ENCODE data around the gene TANC1. TPM values are rescaled to one million over a fixed set of nuclear protein-coding genes. Genes with fewer than 3 reads are reported as not detected.

TANC1 gene
- polyA plus RNA-seq, result 93.5 and 118 TPM in 2 replicates

DNA sequence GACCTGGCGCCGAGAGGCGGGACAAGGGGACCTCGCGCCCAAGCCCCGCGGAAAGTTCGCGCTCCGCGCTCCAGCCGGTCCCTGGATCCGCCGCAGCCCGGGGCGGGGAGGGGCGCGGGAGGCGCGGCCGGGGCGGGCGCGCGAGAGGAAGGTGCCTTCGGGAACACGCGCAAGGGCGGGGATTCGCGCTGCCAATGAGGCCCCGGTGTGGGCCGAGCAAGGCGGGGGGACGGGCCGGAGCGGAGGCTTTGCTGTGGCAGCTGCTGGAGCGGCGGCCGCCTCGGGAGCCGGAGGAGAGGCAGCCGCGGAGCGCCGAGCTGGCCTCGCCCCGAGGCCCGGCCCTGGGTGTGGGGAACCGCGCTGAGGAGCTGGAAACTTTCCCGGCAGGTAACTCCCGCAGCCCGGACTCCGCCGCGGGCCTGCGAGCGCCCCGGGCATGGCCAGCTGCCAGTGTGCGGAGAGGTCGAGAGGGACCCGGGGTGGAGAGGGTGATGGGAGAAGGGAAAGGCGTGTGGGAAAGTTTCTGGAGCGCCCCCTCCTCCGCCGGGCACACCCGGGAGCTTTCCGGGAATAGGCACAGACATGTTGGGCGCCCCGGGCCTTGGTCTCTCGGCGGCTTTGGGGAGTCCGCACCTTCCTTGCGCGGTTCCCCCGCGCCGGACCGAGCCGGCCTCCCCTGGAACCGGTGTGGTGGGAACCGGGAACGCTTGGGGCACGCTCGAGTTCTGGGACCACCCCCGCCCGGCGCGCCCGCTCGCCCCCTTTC, at the start of gene TANC1:
Gene TANC1 (plus strand): TSS at position 245 of the 766 bp plus-strand sequence. CDS start 97,271 bp downstream, outside the sequence.

Other genes starting within 250 kb of the TANC1 start
- gene DAPL1, start 173.3 kb upstream of the TANC1 start, polyA plus RNA-seq, result 7.3 TPM in 1 of 2 replicates, not detected in the other